ENCODE data around the gene CFAP61.

The CFAP61 gene

DNA sequence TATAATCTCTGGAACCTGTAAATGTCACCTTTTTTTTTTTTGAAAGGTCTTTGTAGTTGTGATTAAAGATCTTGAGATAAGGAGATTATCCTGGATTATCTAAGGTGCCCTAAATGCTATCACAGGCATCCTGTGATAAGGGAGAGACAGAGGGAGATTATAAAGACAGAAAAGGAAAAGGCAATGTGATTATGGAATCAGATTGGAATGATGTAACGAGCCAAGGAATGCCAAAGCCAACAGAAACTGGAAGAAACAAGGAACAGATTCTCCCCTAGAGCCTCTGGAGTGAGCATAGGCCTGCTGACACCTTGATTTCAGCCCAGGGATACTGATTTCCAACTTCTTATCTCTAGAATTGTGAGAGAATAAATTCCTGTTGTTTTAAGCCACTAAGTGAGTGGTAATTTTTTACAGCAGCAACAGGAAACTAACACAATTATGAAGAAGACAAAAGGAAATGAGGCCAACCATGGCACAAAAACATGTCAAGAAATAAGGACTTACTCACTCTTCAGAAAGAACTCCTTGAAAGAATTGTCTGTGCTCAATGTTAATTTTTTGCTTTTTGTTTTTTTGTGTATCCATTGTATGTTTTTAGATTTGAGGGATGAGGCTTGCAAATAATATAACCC, 82.7 kb downstream of the CFAP61 start (continued):
- TF ChIP-seq, protein P1, sequence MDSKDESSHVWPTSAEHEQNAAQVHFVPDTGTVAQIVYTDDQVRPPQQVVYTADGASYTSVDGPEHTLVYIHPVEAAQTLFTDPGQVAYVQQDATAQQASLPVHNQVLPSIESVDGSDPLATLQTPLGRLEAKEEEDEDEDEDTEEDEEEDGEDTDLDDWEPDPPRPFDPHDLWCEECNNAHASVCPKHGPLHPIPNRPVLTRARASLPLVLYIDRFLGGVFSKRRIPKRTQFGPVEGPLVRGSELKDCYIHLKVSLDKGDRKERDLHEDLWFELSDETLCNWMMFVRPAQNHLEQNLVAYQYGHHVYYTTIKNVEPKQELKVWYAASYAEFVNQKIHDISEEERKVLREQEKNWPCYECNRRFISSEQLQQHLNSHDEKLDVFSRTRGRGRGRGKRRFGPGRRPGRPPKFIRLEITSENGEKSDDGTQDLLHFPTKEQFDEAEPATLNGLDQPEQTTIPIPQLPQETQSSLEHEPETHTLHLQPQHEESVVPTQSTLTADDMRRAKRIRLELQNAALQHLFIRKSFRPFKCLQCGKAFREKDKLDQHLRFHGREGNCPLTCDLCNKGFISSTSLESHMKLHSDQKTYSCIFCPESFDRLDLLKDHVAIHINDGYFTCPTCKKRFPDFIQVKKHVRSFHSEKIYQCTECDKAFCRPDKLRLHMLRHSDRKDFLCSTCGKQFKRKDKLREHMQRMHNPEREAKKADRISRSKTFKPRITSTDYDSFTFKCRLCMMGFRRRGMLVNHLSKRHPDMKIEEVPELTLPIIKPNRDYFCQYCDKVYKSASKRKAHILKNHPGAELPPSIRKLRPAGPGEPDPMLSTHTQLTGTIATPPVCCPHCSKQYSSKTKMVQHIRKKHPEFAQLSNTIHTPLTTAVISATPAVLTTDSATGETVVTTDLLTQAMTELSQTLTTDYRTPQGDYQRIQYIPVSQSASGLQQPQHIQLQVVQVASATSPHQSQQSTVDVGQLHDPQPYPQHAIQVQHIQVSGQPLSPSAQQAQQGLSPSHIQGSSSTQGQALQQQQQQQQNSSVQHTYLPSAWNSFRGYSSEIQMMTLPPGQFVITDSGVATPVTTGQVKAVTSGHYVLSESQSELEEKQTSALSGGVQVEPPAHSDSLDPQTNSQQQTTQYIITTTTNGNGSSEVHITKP (tag by site-specific recombination; IDR thresholded peaks at IDR 0.05) = no peak
- no peak for TF ChIP-seq SALL2 (tag by site-specific recombination; IDR thresholded peaks at IDR 0.05; ENCODE audit: borderline replicate concordance)

DNA sequence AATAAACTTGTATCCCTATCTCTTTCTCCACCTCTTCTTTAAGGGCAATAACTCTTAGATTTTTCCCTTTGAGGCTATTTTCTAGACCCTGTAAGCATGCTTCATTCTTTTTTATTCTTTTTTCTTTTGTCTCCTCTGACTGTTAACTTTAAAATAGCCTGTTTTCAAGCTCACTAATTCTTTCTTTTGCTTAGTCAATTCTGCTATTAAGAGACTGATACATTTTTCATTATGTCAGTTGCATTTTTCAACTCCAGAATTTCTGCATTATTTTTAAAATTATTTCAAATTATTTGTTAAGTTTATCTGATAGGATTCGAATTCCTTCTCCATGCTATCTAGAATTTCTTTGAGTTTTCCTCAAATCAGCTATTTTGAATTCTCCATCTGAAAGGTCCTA, 84.0 kb downstream of the CFAP61 start:
- Histone ChIP-seq H3K4me1 (ENCODE audit: control insufficient read depth, insufficient read depth, low read length) (no peaks in the 10 kb centered on the region), H3K4me3 (ENCODE audit: low read depth, low read length) (no peak overlapping the region), H3K36me3 (ENCODE audit: control insufficient read depth in 2 of 2, insufficient read depth in 1 of 2, low read length in 2 of 2) (no peaks in the 10 kb centered on the region), H3K27ac (ENCODE audit: extremely low read depth, low read depth, low read length) (no peak overlapping the region), H3K9me3 (ENCODE audit: control insufficient read depth, insufficient read depth, low read depth, low read length) (no peaks in the 10 kb centered on the region)
- TF ChIP-seq SETDB1 (IDR thresholded peaks at IDR 0.05; ENCODE audit: insufficient read length, low read length) (peak; percentile 65), ZNF621 (tag by site-specific recombination; IDR thresholded peaks at IDR 0.05) (no peak)
- ChIA-PET POLR2A (no interaction called here), CTCF (no interaction called here)

DNA sequence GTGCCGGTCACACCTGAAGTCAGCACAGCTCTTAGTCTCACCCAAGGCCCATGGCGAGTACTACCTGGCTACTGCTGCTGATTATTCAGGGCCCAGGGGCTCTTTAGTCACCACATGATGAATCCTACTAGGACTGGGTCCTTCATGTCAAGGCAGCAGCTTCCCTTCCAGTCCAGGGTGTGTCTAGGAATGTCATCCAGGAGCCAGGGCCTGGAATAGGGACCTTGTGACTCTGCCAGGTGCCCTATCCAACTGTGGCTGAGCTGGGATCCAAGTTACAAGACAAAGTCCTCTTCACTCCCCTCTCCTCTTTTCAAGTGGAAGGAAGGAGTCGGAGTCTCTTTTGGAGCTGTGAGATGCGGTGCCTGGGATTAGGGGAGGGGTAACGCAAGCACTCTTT, 85.5 kb downstream of the CFAP61 start:
- no peak for TF ChIP-seq ZNF10 (tag by site-specific recombination; IDR thresholded peaks at IDR 0.05)
- TF ChIP-seq KLF10 (tag by site-specific recombination; IDR thresholded peaks at IDR 0.05) = no peak
- no peak for TF ChIP-seq ZNF473 (tag by site-specific recombination; IDR thresholded peaks at IDR 0.05)
- TF ChIP-seq ZNF629 (tag by site-specific recombination; IDR thresholded peaks at IDR 0.05) = no peak
- TF ChIP-seq, protein P2, sequence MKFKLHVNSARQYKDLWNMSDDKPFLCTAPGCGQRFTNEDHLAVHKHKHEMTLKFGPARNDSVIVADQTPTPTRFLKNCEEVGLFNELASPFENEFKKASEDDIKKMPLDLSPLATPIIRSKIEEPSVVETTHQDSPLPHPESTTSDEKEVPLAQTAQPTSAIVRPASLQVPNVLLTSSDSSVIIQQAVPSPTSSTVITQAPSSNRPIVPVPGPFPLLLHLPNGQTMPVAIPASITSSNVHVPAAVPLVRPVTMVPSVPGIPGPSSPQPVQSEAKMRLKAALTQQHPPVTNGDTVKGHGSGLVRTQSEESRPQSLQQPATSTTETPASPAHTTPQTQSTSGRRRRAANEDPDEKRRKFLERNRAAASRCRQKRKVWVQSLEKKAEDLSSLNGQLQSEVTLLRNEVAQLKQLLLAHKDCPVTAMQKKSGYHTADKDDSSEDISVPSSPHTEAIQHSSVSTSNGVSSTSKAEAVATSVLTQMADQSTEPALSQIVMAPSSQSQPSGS (tag by site-specific recombination; IDR thresholded peaks at IDR 0.05; ENCODE audit: low read depth) = no peak
- no peak for TF ChIP-seq SP3 (tag by site-specific recombination; IDR thresholded peaks at IDR 0.05)
- no peak for TF ChIP-seq ZNF664 (tag by site-specific recombination; IDR thresholded peaks at IDR 0.05)
- TF ChIP-seq ZNF404 (tag by site-specific recombination; IDR thresholded peaks at IDR 0.05) = no peak
- no peak for TF ChIP-seq WT1 (tag by site-specific recombination; IDR thresholded peaks at IDR 0.05)
- no peak for TF ChIP-seq ZNF707 (tag by site-specific recombination; IDR thresholded peaks at IDR 0.05)
- no peak for TF ChIP-seq SETDB1 (IDR thresholded peaks at IDR 0.05; ENCODE audit: insufficient read length, low read length)
- TF ChIP-seq, protein P3, sequence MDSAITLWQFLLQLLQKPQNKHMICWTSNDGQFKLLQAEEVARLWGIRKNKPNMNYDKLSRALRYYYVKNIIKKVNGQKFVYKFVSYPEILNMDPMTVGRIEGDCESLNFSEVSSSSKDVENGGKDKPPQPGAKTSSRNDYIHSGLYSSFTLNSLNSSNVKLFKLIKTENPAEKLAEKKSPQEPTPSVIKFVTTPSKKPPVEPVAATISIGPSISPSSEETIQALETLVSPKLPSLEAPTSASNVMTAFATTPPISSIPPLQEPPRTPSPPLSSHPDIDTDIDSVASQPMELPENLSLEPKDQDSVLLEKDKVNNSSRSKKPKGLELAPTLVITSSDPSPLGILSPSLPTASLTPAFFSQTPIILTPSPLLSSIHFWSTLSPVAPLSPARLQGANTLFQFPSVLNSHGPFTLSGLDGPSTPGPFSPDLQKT (IDR thresholded peaks at IDR 0.05; ENCODE audit: borderline replicate concordance, low read depth, low read length) = no peak
- no peak for TF ChIP-seq ZNF654 (tag by site-specific recombination; IDR thresholded peaks at IDR 0.05; ENCODE audit: low read depth)
- TF ChIP-seq KLF9 (tag by site-specific recombination; IDR thresholded peaks at IDR 0.05; ENCODE audit: low read depth) = no peak
- TF ChIP-seq, protein P4, sequence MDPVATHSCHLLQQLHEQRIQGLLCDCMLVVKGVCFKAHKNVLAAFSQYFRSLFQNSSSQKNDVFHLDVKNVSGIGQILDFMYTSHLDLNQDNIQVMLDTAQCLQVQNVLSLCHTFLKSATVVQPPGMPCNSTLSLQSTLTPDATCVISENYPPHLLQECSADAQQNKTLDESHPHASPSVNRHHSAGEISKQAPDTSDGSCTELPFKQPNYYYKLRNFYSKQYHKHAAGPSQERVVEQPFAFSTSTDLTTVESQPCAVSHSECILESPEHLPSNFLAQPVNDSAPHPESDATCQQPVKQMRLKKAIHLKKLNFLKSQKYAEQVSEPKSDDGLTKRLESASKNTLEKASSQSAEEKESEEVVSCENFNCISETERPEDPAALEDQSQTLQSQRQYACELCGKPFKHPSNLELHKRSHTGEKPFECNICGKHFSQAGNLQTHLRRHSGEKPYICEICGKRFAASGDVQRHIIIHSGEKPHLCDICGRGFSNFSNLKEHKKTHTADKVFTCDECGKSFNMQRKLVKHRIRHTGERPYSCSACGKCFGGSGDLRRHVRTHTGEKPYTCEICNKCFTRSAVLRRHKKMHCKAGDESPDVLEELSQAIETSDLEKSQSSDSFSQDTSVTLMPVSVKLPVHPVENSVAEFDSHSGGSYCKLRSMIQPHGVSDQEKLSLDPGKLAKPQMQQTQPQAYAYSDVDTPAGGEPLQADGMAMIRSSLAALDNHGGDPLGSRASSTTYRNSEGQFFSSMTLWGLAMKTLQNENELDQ (tag by site-specific recombination; IDR thresholded peaks at IDR 0.05; ENCODE audit: low read depth) = no peak
- TF ChIP-seq ZNF670 (tag by site-specific recombination; IDR thresholded peaks at IDR 0.05; ENCODE audit: low read depth) = no peak
- no peaks in the 10 kb centered on the region for H3K9me3 ChIP-seq (ENCODE audit: control insufficient read depth, insufficient read depth, low read depth, low read length)
- ChIA-PET CTCF (interaction anchor here (0.7 kb wide), 1 partner anchor 125 kb away, joined by 3 read pairs; no protein-coding TSS in a partner anchor), POLR2A (no interaction called here)
- no peaks in the 10 kb centered on the region for H3K4me1 ChIP-seq (ENCODE audit: control insufficient read depth, insufficient read depth, low read length)
- no peak overlapping the region for H3K27ac ChIP-seq (ENCODE audit: extremely low read depth, low read depth, low read length)
- H3K4me3 ChIP-seq (ENCODE audit: low read depth, low read length) = no peak overlapping the region
- H3K36me3 ChIP-seq (ENCODE audit: control insufficient read depth in 2 of 2, insufficient read depth in 1 of 2, low read length in 2 of 2) = no peaks in the 10 kb centered on the region
